ENCODE results near the gene APCDD1L. TPM values are rescaled to one million over a fixed set of nuclear protein-coding genes. Genes with fewer than 3 reads are reported as not detected.

The APCDD1L gene
- total and polyA plus RNA-seq, 8 donors, result 0.16 to 1.8 (median 0.32) TPM

DNA sequence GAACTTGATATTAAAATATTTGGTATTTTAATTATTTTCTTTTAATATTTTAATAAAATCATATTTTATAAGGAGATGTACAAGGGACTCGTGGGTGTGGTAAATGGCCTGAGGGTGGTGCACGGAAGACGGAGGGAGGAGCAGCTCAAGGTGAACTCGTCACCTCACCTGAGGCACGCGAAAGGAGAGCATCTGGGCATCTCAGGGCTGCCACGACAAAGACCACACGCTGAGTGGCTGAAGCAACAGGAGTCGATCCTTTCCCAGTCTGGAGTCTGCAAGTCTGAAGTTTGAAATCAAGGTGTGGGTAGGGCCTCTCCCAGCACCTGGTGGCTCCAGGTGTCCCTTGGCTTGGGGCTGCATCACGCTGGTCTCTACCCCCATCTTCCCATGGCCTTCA lies 39.7 kb downstream of the APCDD1L start:
- Histone ChIP-seq H3K27me3 (no peaks in the 10 kb centered on the region), H3K27ac (no peak overlapping the region), H3K4me3 (no peak overlapping the region), H3K36me3 (no peaks in the 10 kb centered on the region), H3K9me3 (no peaks in the 10 kb centered on the region), H3K4me1 (no peaks in the 10 kb centered on the region)
- intact Hi-C loops (cut with DNase I), result no loop called here
- no peak for FAIRE-seq
- 84 to 89% methylated on average over 10 of the region's 10 CpGs for WGBS, 2 donors
- TF ChIP-seq CTCF (IDR thresholded peaks at IDR 0.05), result no peak
- DNase-seq, result no peak
- ATAC-seq, result no peak

- DNase-seq, result no peak
- Histone ChIP-seq H3K9me3 (no peaks in the 10 kb centered on the region), H3K27ac (no peak overlapping the region), H3K4me1 (no peaks in the 10 kb centered on the region), H3K4me3 (no peak overlapping the region), H3K27me3 (no peaks in the 10 kb centered on the region), H3K36me3 (no peaks in the 10 kb centered on the region)
- no peak for ATAC-seq
- TF ChIP-seq CTCF (IDR thresholded peaks at IDR 0.05), result no peak
- 79 to 82% methylated on average over 13 of the region's 13 CpGs for WGBS, 2 donors
- no peak for FAIRE-seq
- intact Hi-C loops (cut with DNase I), result no loop called here
These were observed 41.5 kb downstream of the APCDD1L start for GRCh38 chr20:58473453-58474425.

GRCh38 chr20:58472273-58473018 lies 42.8 kb downstream of the APCDD1L start:
- Histone ChIP-seq H3K4me1 (no peaks in the 10 kb centered on the region), H3K27ac (no peak overlapping the region), H3K9me3 (no peaks in the 10 kb centered on the region), H3K27me3 (no peaks in the 10 kb centered on the region), H3K4me3 (no peak overlapping the region), H3K36me3 (no peaks in the 10 kb centered on the region)
- ATAC-seq, result no peak
- no peak for DNase-seq
- intact Hi-C loops (cut with DNase I), result no loop called here
- TF ChIP-seq CTCF (IDR thresholded peaks at IDR 0.05), result no peak
- FAIRE-seq, result no peak
- WGBS, 2 donors, result 68% methylated on average over 20 of the region's 20 CpGs

- no peak for DNase-seq
- TF ChIP-seq CTCF (IDR thresholded peaks at IDR 0.05), result no peak
- Histone ChIP-seq H3K9me3 (no peaks in the 10 kb centered on the region), H3K4me1 (no peaks in the 10 kb centered on the region), H3K27ac (no peak overlapping the region), H3K27me3 (no peaks in the 10 kb centered on the region), H3K4me3 (no peak overlapping the region), H3K36me3 (no peaks in the 10 kb centered on the region)
- WGBS, 2 donors, result 65 to 71% methylated on average over 24 to 26 of the region's 26 CpGs
- no peak for FAIRE-seq
- intact Hi-C loops (cut with DNase I), result no loop called here
- peak in 2 of 4 donors; percentile 24 to 51 for ATAC-seq
These were observed 43.7 kb downstream of the APCDD1L start for GRCh38 chr20:58471193-58472164.
